H1 (cell line): Measurements from ENCODE around the gene RNASE7. TPM values are rescaled to one million over a fixed set of nuclear protein-coding genes. Genes with fewer than 3 reads are reported as not detected.

Source experiments
- ASH2L ChIP-seq: fragments of 200-600, 300-600 bp; sonication (generic); IDR thresholded peaks from one replicate; pipeline ENCODE4 v1.7.1; 2017; ENCODE audit warnings: low read length
- CBX8 ChIP-seq: fragments of 300-800, 300-1000 bp; sonication (generic); IDR thresholded peaks from 2 replicates; pipeline ENCODE4 v1.7.1; 2016; ENCODE audit warnings: low read depth, low read length, borderline replicate concordance
- FOSL1 ChIP-seq: IDR thresholded peaks from 2 replicates; pipeline ENCODE4 v1.6.1; 2011; ENCODE audit warnings: mild to moderate bottlenecking, low read depth, low read length, moderate library complexity; ENCODE audit not compliant: insufficient read depth
- NANOG ChIP-seq: IDR thresholded peaks from 2 replicates; pipeline ENCODE4 v1.6.1; 2011; ENCODE audit warnings: low read length, low read depth, mild to moderate bottlenecking, inconsistent platforms; ENCODE audit not compliant: insufficient read depth, poor library complexity, severe bottlenecking
- RBBP5 ChIP-seq: IDR thresholded peaks from 2 replicates; pipeline ENCODE4 v1.7.1; 2012; ENCODE audit warnings: low read depth, mild to moderate bottlenecking, inconsistent platforms, low read length, moderate library complexity, borderline replicate concordance
- SAP30 ChIP-seq: fragments of 300-600 bp; sonication (generic); IDR thresholded peaks from 2 replicates; pipeline ENCODE4 v1.7.1; 2012; ENCODE audit warnings: low read length, moderate library complexity, mild to moderate bottlenecking, inconsistent platforms; ENCODE audit not compliant: insufficient read depth, insufficient replicate concordance
- TAF7 ChIP-seq: optimal IDR thresholded peaks from 2 replicates; pipeline ENCODE3; 2011; ENCODE audit warnings: low read depth, mild to moderate bottlenecking, inconsistent platforms, low read length, moderate library complexity, borderline replicate concordance
- TBP ChIP-seq: IDR thresholded peaks from 2 replicates; pipeline ENCODE4 v1.6.1; 2011; ENCODE audit warnings: low read depth, low read length, improper control_type of control experiment
- polyA plus RNA-seq, 7 experiments: library from polyadenylated mRNA; depleted of rRNA in 3 of 7; stranded (reverse) in 5 of 7; unstranded in 2 of 7; fragments of >200 nt in 5 of 7; fragments of 200-250 nt in 2 of 7; gene quantifications; 1 replicate in 5 of 7; 2 replicates in 1 of 7; 4 replicates in 1 of 7; pipeline versions ENCODE4 v1.2.1 to v1.2.3, GENCODE V29; 2011 to 2013; ENCODE audit warnings: missing spikeins in 2 of 7, mixed read lengths in 2 of 7
- total RNA-seq: library from RNA; stranded (reverse); fragmentation: NEBNext Ultra II Directional; extraction: Animal tissue kit (Norgen Biotek cat#: 25700); gene quantifications from 2 replicates; pipeline ENCODE4 v1.2.1, GENCODE V29; 2021
- TF ChIP-seq, protein P1 (sequence below): fragments of 300-600 bp; sonication (generic); IDR thresholded peaks from 2 replicates; pipeline ENCODE4 v1.7.1; 2012; ENCODE audit warnings: low read length, moderate library complexity, mild to moderate bottlenecking, inconsistent platforms; ENCODE audit not compliant: insufficient replicate concordance

Gene RNASE7
- total and polyA plus RNA-seq, 2 of the 8 experiments (the other 6 are each of a cell fraction or from before 2014, with no cell fraction given), result not detected

DNA sequence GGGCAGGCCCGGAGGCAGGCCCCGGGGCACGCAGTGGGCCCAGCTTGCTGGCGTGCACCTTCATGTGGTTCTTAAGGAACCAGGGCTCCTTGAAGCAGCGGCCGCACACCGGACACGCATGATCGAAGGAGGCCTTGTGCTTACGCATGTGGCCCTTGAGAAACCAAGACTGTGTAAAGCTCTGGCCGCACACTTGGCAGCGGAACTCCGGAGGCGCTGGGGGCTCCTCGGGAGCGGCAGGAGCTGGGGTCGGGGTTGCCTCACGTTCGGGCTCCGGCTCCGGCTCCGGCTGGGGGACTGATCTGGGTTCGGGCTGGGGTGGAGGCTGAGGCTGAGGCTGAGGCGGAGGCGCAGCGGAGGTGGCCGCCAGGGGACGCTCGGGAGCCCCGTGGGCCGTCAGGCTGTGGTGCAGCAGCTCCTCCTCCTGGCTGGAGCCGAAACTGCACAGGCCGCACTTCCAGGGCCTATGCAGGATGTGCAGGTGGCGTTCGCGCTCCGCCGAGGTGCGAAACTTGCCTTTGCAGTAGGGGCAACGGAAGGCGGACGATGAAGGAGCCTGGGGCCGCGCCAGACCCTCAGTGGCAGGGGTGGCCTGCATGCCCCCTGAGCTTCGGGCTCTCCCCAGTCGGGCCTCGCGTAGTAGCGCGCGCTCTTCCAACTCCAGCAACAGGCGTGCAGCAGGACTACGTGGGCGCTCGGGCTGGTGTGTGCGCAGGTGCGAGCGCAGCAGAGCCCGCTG, 50.3 kb downstream of the RNASE7 start (continued):
- TF ChIP-seq RBBP5, result 0 out of 2 replicates have a peak, but pooled peaks have one; percentile 21
- 0 out of 2 replicates have a peak, but pooled peaks have one; percentile 4 for TF ChIP-seq FOSL1
- no peak for TF ChIP-seq NANOG
- TF ChIP-seq SAP30, result no peak
- peak; percentile 56 for TF ChIP-seq ASH2L
- peak; percentile 92 for TF ChIP-seq TAF7
- TF ChIP-seq TBP, result no peak
- TF ChIP-seq, protein P1, sequence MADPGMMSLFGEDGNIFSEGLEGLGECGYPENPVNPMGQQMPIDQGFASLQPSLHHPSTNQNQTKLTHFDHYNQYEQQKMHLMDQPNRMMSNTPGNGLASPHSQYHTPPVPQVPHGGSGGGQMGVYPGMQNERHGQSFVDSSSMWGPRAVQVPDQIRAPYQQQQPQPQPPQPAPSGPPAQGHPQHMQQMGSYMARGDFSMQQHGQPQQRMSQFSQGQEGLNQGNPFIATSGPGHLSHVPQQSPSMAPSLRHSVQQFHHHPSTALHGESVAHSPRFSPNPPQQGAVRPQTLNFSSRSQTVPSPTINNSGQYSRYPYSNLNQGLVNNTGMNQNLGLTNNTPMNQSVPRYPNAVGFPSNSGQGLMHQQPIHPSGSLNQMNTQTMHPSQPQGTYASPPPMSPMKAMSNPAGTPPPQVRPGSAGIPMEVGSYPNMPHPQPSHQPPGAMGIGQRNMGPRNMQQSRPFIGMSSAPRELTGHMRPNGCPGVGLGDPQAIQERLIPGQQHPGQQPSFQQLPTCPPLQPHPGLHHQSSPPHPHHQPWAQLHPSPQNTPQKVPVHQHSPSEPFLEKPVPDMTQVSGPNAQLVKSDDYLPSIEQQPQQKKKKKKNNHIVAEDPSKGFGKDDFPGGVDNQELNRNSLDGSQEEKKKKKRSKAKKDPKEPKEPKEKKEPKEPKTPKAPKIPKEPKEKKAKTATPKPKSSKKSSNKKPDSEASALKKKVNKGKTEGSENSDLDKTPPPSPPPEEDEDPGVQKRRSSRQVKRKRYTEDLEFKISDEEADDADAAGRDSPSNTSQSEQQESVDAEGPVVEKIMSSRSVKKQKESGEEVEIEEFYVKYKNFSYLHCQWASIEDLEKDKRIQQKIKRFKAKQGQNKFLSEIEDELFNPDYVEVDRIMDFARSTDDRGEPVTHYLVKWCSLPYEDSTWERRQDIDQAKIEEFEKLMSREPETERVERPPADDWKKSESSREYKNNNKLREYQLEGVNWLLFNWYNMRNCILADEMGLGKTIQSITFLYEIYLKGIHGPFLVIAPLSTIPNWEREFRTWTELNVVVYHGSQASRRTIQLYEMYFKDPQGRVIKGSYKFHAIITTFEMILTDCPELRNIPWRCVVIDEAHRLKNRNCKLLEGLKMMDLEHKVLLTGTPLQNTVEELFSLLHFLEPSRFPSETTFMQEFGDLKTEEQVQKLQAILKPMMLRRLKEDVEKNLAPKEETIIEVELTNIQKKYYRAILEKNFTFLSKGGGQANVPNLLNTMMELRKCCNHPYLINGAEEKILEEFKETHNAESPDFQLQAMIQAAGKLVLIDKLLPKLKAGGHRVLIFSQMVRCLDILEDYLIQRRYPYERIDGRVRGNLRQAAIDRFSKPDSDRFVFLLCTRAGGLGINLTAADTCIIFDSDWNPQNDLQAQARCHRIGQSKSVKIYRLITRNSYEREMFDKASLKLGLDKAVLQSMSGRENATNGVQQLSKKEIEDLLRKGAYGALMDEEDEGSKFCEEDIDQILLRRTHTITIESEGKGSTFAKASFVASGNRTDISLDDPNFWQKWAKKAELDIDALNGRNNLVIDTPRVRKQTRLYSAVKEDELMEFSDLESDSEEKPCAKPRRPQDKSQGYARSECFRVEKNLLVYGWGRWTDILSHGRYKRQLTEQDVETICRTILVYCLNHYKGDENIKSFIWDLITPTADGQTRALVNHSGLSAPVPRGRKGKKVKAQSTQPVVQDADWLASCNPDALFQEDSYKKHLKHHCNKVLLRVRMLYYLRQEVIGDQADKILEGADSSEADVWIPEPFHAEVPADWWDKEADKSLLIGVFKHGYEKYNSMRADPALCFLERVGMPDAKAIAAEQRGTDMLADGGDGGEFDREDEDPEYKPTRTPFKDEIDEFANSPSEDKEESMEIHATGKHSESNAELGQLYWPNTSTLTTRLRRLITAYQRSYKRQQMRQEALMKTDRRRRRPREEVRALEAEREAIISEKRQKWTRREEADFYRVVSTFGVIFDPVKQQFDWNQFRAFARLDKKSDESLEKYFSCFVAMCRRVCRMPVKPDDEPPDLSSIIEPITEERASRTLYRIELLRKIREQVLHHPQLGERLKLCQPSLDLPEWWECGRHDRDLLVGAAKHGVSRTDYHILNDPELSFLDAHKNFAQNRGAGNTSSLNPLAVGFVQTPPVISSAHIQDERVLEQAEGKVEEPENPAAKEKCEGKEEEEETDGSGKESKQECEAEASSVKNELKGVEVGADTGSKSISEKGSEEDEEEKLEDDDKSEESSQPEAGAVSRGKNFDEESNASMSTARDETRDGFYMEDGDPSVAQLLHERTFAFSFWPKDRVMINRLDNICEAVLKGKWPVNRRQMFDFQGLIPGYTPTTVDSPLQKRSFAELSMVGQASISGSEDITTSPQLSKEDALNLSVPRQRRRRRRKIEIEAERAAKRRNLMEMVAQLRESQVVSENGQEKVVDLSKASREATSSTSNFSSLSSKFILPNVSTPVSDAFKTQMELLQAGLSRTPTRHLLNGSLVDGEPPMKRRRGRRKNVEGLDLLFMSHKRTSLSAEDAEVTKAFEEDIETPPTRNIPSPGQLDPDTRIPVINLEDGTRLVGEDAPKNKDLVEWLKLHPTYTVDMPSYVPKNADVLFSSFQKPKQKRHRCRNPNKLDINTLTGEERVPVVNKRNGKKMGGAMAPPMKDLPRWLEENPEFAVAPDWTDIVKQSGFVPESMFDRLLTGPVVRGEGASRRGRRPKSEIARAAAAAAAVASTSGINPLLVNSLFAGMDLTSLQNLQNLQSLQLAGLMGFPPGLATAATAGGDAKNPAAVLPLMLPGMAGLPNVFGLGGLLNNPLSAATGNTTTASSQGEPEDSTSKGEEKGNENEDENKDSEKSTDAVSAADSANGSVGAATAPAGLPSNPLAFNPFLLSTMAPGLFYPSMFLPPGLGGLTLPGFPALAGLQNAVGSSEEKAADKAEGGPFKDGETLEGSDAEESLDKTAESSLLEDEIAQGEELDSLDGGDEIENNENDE, result no peak
- TF ChIP-seq CBX8, result no peak
